ENCODE results near the gene TCL1B. TPM values are rescaled to one million over a fixed set of nuclear protein-coding genes. Genes with fewer than 3 reads are reported as not detected.

The TCL1B gene
- total and polyA plus RNA-seq, 2 donors (not counting 3 experiments of a cell fraction or from before 2014, with no cell fraction given): not detected

- H3K27me3 ChIP-seq (ENCODE audit: control insufficient read depth in 2 of 2, insufficient read depth in 2 of 2, low read length in 2 of 2): no peaks in the 10 kb centered on the region
- no peaks in the 10 kb centered on the region for H3K36me3 ChIP-seq (ENCODE audit: control insufficient read depth in 2 of 2, extremely low read depth in 1 of 2, insufficient read depth in 2 of 2, low read length in 2 of 2)
- H3K4me3 ChIP-seq (replicated peaks in 1 of 3; ENCODE audit: insufficient read depth in 1 of 3, low read depth in 1 of 3, low read length in 3 of 3): no peak overlapping the region
- H3K4me1 ChIP-seq (ENCODE audit: control insufficient read depth, extremely low read depth, insufficient read depth, low read length): no peaks in the 10 kb centered on the region
- no TSS peak for BruUV-seq (replicated peaks)
- intact Hi-C loops (cut with micrococcal nuclease) (no loop called here), dilution Hi-C loops (cut with MboI; ENCODE audit: extremely low pct_ligation_motif_present, low sequenced_read_pairs) (no loop called here)
- no peak overlapping the region for H3K9ac ChIP-seq (replicated peaks; ENCODE audit: extremely low read depth, insufficient read depth, low read length)
- H3K4me2 ChIP-seq (ENCODE audit: insufficient read depth, low read length): no peak overlapping the region
- DNase-seq (ENCODE audit: low read depth, low spot score): no peak
- no peak for TF ChIP-seq FOS (IDR thresholded peaks at IDR 0.05; ENCODE audit: borderline replicate concordance, insufficient read depth, low read length)
- TF ChIP-seq EZH2 (IDR thresholded peaks at IDR 0.05; ENCODE audit: borderline replicate concordance, low read depth, low read length, severe bottlenecking): no peak
- TF ChIP-seq MYC (IDR thresholded peaks at IDR 0.05; ENCODE audit: low read depth, low read length): no peak
- TF ChIP-seq GATA2 (IDR thresholded peaks at IDR 0.05; ENCODE audit: insufficient read depth, insufficient read length, low read depth, low read length): no peak
- no peak for TF ChIP-seq MAX (IDR thresholded peaks at IDR 0.05; ENCODE audit: insufficient read depth, insufficient read length)
- TF ChIP-seq POLR2AphosphoS5 (IDR thresholded peaks at IDR 0.05; ENCODE audit: insufficient read depth, low read depth, low read length): no peak
- no peak for TF ChIP-seq JUN (IDR thresholded peaks at IDR 0.05; ENCODE audit: borderline replicate concordance, insufficient read depth, insufficient read length, low read depth)
- no peak for TF ChIP-seq CTCF (IDR thresholded peaks at IDR 0.05; ENCODE audit: extremely low read depth in 1 of 2, insufficient read depth in 1 of 2, low read depth in 1 of 2, low read length in 2 of 2)
- no peak for TF ChIP-seq POLR2A (IDR thresholded peaks at IDR 0.05; ENCODE audit: low read depth, low read length)
- ChIA-PET POLR2A (no interaction called here), CTCF (no interaction called here)
- H3K9me1 ChIP-seq (replicated peaks; ENCODE audit: control insufficient read depth, extremely low read depth, insufficient read depth, low read length): no peaks in the 10 kb centered on the region
- no peak overlapping the region for H3K27ac ChIP-seq (ENCODE audit: insufficient read depth, low read depth, low read length)
- H2AFZ ChIP-seq (ENCODE audit: low read depth, low read length): no peak overlapping the region
- H3K79me2 ChIP-seq (ENCODE audit: control insufficient read depth, insufficient read depth, low read length): no peaks in the 10 kb centered on the region
- no peaks in the 10 kb centered on the region for H4K20me1 ChIP-seq (replicated peaks; ENCODE audit: control insufficient read depth, extremely low read depth, insufficient read depth, low read length)
- no peaks in the 10 kb centered on the region for H3K9me3 ChIP-seq (replicated peaks; ENCODE audit: control insufficient read depth, insufficient read depth, low read length)
- no peak for FAIRE-seq
Measured at GRCh38 chr14:95647926-95648325, 38.3 kb upstream of the TCL1B start.

Measured in endothelial cell of umbilical vein (primary cell).